ENCODE measurements around the gene ACBD5.
"Not testable (repeated sequence)": the region's sequence is repeated elsewhere in the genome, so short reads cannot be mapped to it uniquely, and the experiment has no call there.

DNA sequence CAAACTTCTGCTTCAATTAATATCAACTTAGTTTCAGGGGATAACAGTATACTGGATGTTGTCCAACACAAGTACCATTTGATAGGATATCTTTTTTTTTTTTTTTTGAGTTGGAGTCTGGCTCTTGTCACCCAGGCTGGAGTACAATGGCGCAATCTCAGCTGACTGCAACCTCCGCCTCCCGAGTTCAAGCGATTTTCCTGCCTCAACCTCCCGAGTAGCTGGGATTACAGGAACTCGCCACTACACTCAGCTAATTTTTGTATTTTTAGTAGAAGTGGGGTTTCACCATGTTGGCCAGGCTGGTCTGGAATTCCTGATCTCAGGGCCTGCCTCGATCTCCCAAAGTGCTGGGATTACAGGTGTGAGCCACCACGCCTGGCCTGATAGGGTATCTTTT, 3.1 kb downstream of the ACBD5 start:
- TF ChIP-seq CTCF, POLR2A (IDR thresholded peaks at IDR 0.05): not testable (repeated sequence)

All from ovary (tissue), 3 donors.